ENCODE data around the gene VWA5B1. TPM values are rescaled to one million over a fixed set of nuclear protein-coding genes. Genes with fewer than 3 reads are reported as not detected.

The VWA5B1 gene
- total RNA-seq, 1 donor: not detected

DNA sequence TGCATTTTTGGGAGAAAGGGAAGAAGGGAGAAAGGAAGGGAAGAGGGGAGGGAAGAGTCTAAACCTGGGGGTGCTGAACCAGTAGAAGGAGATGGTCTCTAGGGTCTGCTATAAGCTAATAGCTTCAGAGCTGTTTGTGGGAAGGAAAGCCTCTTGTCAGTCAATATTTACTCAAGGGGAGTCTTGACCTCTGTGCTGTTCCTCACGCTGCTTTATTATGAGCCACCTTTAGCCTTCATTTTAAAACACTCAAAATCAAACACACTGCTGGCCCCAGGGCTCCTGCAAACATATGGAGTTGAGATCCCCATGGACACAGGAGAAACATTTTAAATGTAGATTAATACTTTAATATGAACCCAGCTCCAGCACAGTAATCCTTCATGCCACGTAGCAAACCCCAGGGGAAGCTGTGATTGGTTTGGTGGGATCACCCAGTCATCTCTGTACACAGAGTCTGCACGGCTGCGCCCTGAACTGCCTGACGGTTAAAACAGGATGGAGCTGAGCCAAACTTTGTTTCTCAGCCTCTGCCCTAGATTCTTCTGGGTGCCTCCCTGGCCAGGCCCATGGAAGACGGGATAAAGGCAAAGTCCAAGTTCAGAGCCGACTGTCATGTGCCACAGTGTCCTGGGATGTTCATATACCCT, 40.2 kb upstream of the VWA5B1 start:
- Histone ChIP-seq H3K79me2 (ENCODE audit: insufficient read depth, low read length) (no peaks in the 10 kb centered on the region), H3K36me3 (ENCODE audit: insufficient read depth, low read length) (no peaks in the 10 kb centered on the region), H2AFZ (ENCODE audit: low read length) (peak overlapping the region; percentile 45), H3K27ac (ENCODE audit: low read depth, low read length) (no peak overlapping the region), H3K4me3 (ENCODE audit: insufficient read depth, low read length) (no peak overlapping the region), H3K4me1 (ENCODE audit: insufficient read depth, low read length) (peaks cover 6% of the 10 kb centered on the region), H4K20me1 (ENCODE audit: insufficient read depth, low read length) (no peaks in the 10 kb centered on the region), H3K4me2 (ENCODE audit: insufficient read depth, low read length) (peak overlapping the region; percentile 41), H3K9me3 (ENCODE audit: low read depth, low read length) (no peaks in the 10 kb centered on the region), H3K27me3 (ENCODE audit: insufficient read depth, low read length) (peaks cover 8% of the 10 kb centered on the region)
- peak; percentile 22 for DNase-seq (ENCODE audit: insufficient read length, low spot score, missing footprints)
- TF ChIP-seq, protein P1, sequence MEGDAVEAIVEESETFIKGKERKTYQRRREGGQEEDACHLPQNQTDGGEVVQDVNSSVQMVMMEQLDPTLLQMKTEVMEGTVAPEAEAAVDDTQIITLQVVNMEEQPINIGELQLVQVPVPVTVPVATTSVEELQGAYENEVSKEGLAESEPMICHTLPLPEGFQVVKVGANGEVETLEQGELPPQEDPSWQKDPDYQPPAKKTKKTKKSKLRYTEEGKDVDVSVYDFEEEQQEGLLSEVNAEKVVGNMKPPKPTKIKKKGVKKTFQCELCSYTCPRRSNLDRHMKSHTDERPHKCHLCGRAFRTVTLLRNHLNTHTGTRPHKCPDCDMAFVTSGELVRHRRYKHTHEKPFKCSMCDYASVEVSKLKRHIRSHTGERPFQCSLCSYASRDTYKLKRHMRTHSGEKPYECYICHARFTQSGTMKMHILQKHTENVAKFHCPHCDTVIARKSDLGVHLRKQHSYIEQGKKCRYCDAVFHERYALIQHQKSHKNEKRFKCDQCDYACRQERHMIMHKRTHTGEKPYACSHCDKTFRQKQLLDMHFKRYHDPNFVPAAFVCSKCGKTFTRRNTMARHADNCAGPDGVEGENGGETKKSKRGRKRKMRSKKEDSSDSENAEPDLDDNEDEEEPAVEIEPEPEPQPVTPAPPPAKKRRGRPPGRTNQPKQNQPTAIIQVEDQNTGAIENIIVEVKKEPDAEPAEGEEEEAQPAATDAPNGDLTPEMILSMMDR (IDR thresholded peaks at IDR 0.05; ENCODE audit: extremely low read depth, low read depth, low read length): no peak

DNA sequence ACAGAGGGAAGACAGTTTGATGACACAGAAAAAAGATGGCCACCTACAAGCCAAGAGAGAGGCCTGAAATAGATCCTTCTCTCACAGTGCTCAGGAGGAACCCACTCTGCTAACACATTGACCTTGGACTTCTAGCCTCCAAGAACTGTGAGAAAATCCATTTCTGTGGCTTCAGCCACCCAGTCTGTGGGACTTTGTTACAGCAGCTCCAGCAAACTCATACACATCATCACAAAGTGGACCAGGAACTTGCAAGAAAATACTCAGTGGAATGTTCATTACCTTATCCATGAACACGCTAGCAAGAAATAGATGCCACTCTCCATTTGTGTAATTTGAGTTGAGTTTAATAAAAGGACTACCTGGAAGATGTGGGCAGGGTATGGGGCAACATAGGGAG, 38.1 kb upstream of the VWA5B1 start:
- Histone ChIP-seq H3K4me3 (ENCODE audit: insufficient read depth, low read length) (no peak overlapping the region), H3K4me2 (ENCODE audit: insufficient read depth, low read length) (no peak overlapping the region), H2AFZ (ENCODE audit: low read length) (no peak overlapping the region), H3K36me3 (ENCODE audit: insufficient read depth, low read length) (no peaks in the 10 kb centered on the region), H3K4me1 (ENCODE audit: insufficient read depth, low read length) (peaks cover 10% of the 10 kb centered on the region), H3K27me3 (ENCODE audit: insufficient read depth, low read length) (peaks cover 2% of the 10 kb centered on the region), H4K20me1 (ENCODE audit: insufficient read depth, low read length) (no peaks in the 10 kb centered on the region), H3K79me2 (ENCODE audit: insufficient read depth, low read length) (no peaks in the 10 kb centered on the region), H3K9me3 (ENCODE audit: low read depth, low read length) (no peaks in the 10 kb centered on the region), H3K27ac (ENCODE audit: low read depth, low read length) (no peak overlapping the region)
- TF ChIP-seq, protein P1 (IDR thresholded peaks at IDR 0.05; ENCODE audit: extremely low read depth, low read depth, low read length): no peak
- DNase-seq (ENCODE audit: insufficient read length, low spot score, missing footprints): no peak

DNA sequence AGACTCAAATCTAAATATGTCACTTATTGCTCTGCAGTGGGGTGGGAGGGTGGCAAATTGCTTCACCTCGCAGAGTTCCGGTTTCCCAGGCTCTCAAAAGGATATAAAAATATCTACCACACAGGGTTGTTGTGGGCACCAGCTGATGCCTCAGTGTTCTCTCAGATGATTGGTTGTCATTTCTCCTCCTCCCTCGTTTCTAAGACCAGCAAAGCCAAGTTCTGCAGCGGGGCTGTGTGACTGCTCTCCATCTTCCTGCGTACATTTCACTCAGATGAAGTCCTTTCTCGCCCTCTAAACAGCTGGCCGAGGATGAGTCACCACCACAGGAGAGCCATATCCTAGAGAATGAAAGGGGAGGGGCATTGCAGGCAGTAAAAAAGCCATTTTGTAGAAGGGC, 35.0 kb upstream of the VWA5B1 start:
- H2AFZ ChIP-seq (ENCODE audit: low read length): peak overlapping the region; percentile 36
- peak overlapping the region; percentile 1 for H3K4me3 ChIP-seq (ENCODE audit: insufficient read depth, low read length)

DNA sequence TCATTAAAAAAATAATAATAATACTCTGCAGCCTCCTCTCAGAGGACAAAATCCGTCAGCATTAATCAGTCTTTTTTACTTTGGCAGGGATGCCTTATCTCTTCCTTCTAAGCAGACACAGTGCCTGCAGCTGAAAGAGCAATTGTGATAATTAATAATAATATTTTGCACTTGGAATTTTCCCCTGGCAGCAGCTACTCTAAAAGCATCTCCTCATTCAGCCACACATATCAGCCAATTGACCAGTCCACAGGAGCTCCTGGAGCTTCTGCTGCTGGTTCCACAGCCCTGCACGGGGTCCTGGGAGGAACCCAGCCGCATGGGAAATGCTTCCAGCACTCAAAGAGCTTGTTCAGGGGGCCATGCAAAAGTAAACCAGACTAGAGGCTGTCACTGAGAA, 31.0 kb upstream of the VWA5B1 start:
- Histone ChIP-seq H3K9me3 (ENCODE audit: low read depth, low read length) (no peaks in the 10 kb centered on the region), H4K20me1 (ENCODE audit: insufficient read depth, low read length) (no peaks in the 10 kb centered on the region), H2AFZ (ENCODE audit: low read length) (no peak overlapping the region), H3K79me2 (ENCODE audit: insufficient read depth, low read length) (no peaks in the 10 kb centered on the region), H3K4me3 (ENCODE audit: insufficient read depth, low read length) (no peak overlapping the region), H3K27me3 (ENCODE audit: insufficient read depth, low read length) (peaks cover 31% of the 10 kb centered on the region), H3K36me3 (ENCODE audit: insufficient read depth, low read length) (no peaks in the 10 kb centered on the region), H3K4me2 (ENCODE audit: insufficient read depth, low read length) (no peak overlapping the region), H3K27ac (ENCODE audit: low read depth, low read length) (no peak overlapping the region), H3K4me1 (ENCODE audit: insufficient read depth, low read length) (peaks cover 4% of the 10 kb centered on the region)
- no peak for DNase-seq (ENCODE audit: insufficient read length, low spot score, missing footprints)
- TF ChIP-seq, protein P1 (IDR thresholded peaks at IDR 0.05; ENCODE audit: extremely low read depth, low read depth, low read length): no peak

More for the DNA sequence above, 35.0 kb upstream of the VWA5B1 start:
- H3K9me3 ChIP-seq (ENCODE audit: low read depth, low read length): no peaks in the 10 kb centered on the region
- no peaks in the 10 kb centered on the region for H3K36me3 ChIP-seq (ENCODE audit: insufficient read depth, low read length)
- no peaks in the 10 kb centered on the region for H3K79me2 ChIP-seq (ENCODE audit: insufficient read depth, low read length)
- no peaks in the 10 kb centered on the region for H4K20me1 ChIP-seq (ENCODE audit: insufficient read depth, low read length)
- DNase-seq (ENCODE audit: insufficient read length, low spot score, missing footprints): no peak
- H3K4me1 ChIP-seq (ENCODE audit: insufficient read depth, low read length): peaks cover 4% of the 10 kb centered on the region
- TF ChIP-seq, protein P1 (IDR thresholded peaks at IDR 0.05; ENCODE audit: extremely low read depth, low read depth, low read length): no peak
- peak overlapping the region; percentile 41 for H3K4me2 ChIP-seq (ENCODE audit: insufficient read depth, low read length)
- peaks cover 23% of the 10 kb centered on the region for H3K27me3 ChIP-seq (ENCODE audit: insufficient read depth, low read length)
- no peak overlapping the region for H3K27ac ChIP-seq (ENCODE audit: low read depth, low read length)

Data from osteoblast (primary cell).